Liver (tissue), 9 donors: ENCODE data around the gene LENG9. TPM values are rescaled to one million over a fixed set of nuclear protein-coding genes. Genes with fewer than 3 reads are reported as not detected.
A peak's percentile ranks its signal among the peaks of the same experiment; 100 is the strongest.

Source experiments
- DNase-seq: peaks from one replicate; pipeline ENCODE4 v3.0.0-alpha.2; 2017; ENCODE audit warnings: low spot score
- H3K27ac ChIP-seq, 2 donors: one replicate each; pipeline ENCODE4 v1.7.0; 2013; ENCODE audit warnings: inconsistent platforms in 2 of 2, low read length in 2 of 2, control low read depth in 1 of 2, low read depth in 1 of 2, mild to moderate bottlenecking in 1 of 2
- H3K27me3 ChIP-seq, 4 donors: one replicate each; pipeline versions ENCODE4 v1.6.1 to v1.7.0; 2013; ENCODE audit warnings: low read length in 3 of 4, inconsistent platforms in 1 of 4, mild to moderate bottlenecking in 1 of 4, moderate library complexity in 1 of 4; ENCODE audit not compliant: control insufficient read depth in 4 of 4, insufficient read depth in 4 of 4
- H3K36me3 ChIP-seq, 4 donors: one replicate each; pipeline versions ENCODE4 v1.6.1 to v1.7.0; 2013; ENCODE audit warnings: low read length in 3 of 4, mild to moderate bottlenecking in 3 of 4, low read depth in 1 of 4, moderate library complexity in 1 of 4; ENCODE audit not compliant: control insufficient read depth in 4 of 4, insufficient read depth in 3 of 4
- H3K4me1 ChIP-seq, 4 donors: one replicate each; pipeline versions ENCODE4 v1.6.1 to v1.7.0; 2013; ENCODE audit warnings: low read length in 3 of 4, mild to moderate bottlenecking in 3 of 4, moderate library complexity in 1 of 4; ENCODE audit not compliant: control insufficient read depth in 4 of 4, insufficient read depth in 4 of 4
- H3K4me3 ChIP-seq, 3 donors: one replicate each; pipeline versions ENCODE4 v1.6.1 to v1.7.0; 2013; ENCODE audit warnings: low read length in 3 of 3, control low read depth in 1 of 3, low read depth in 1 of 3, mild to moderate bottlenecking in 1 of 3
- H3K9ac ChIP-seq, 2 donors: one replicate each; pipeline ENCODE4 v1.7.0; 2013; ENCODE audit warnings: low read length in 2 of 2, mild to moderate bottlenecking in 2 of 2, moderate library complexity in 2 of 2, control low read depth in 1 of 2, low read depth in 1 of 2
- H3K9me3 ChIP-seq, 4 donors: one replicate each; pipeline versions ENCODE4 v1.6.1 to v1.7.0; 2013; ENCODE audit warnings: low read length in 3 of 4; ENCODE audit not compliant: control insufficient read depth in 4 of 4
- ATF3 ChIP-seq: IDR thresholded peaks from 2 replicates; pipeline ENCODE4 v1.6.1; 2016; ENCODE audit warnings: antibody characterized with exemption
- CTCF ChIP-seq: fragments of 150-350 bp; IDR thresholded peaks from 2 replicates; pipeline ENCODE4 v1.5.1; 2017; ENCODE audit warnings: improper control_type of control experiment, low read depth, low read length; ENCODE audit not compliant: missing input control
- EGR1 ChIP-seq, 2 donors: IDR thresholded peaks; 2 replicates each; pipeline ENCODE4 v1.6.1; 2016 to 2018; ENCODE audit warnings: antibody characterized with exemption in 2 of 2, low read depth in 2 of 2
- FOXA1 ChIP-seq: IDR thresholded peaks from 2 replicates; pipeline ENCODE4 v1.6.1; 2016; ENCODE audit warnings: antibody characterized with exemption
- FOXA2 ChIP-seq: IDR thresholded peaks from 2 replicates; pipeline ENCODE4 v1.6.1; 2016; ENCODE audit warnings: antibody characterized with exemption
- GABPA ChIP-seq, 2 donors: IDR thresholded peaks in 1 of 2; conservative IDR thresholded peaks in 1 of 2; 2 replicates each; pipeline ENCODE4 v1.6.1; 2016; ENCODE audit warnings: antibody characterized with exemption in 2 of 2, mild to moderate bottlenecking in 1 of 2, moderate library complexity in 1 of 2
- HNF4A ChIP-seq, 2 donors: conservative IDR thresholded peaks; 2 replicates each; pipeline ENCODE4 v1.6.1; 2016; ENCODE audit warnings: antibody characterized with exemption in 2 of 2, mild to moderate bottlenecking in 2 of 2
- HNF4G ChIP-seq: IDR thresholded peaks from 2 replicates; pipeline ENCODE4 v1.6.1; 2016; ENCODE audit warnings: antibody characterized with exemption
- JUND ChIP-seq, 2 donors: IDR thresholded peaks; 2 replicates each; pipeline ENCODE4 v1.6.1; 2016; ENCODE audit warnings: antibody characterized with exemption in 2 of 2
- MAX ChIP-seq: IDR thresholded peaks from 2 replicates; pipeline ENCODE4 v1.6.1; 2016; ENCODE audit warnings: antibody characterized with exemption
- NR2F2 ChIP-seq: IDR thresholded peaks from 2 replicates; pipeline ENCODE4 v1.6.1; 2016; ENCODE audit warnings: antibody characterized with exemption
- RAD21 ChIP-seq, 2 donors: IDR thresholded peaks; 2 replicates each; pipeline ENCODE4 v1.6.1; 2016; ENCODE audit warnings: antibody characterized with exemption in 2 of 2, mild to moderate bottlenecking in 2 of 2
- REST ChIP-seq: IDR thresholded peaks from 2 replicates; pipeline ENCODE4 v1.6.1; 2016; ENCODE audit warnings: antibody characterized with exemption, mild to moderate bottlenecking
- RXRA ChIP-seq, 2 donors: IDR thresholded peaks; 2 replicates each; pipeline ENCODE4 v1.6.1; 2017 to 2018; ENCODE audit warnings: antibody characterized with exemption in 2 of 2, mild to moderate bottlenecking in 1 of 2
- SP1 ChIP-seq: IDR thresholded peaks from 2 replicates; pipeline ENCODE4 v1.6.1; 2018; ENCODE audit warnings: antibody characterized with exemption, mild to moderate bottlenecking
- TAF1 ChIP-seq: conservative IDR thresholded peaks from 2 replicates; pipeline ENCODE4 v1.6.1; 2016; ENCODE audit warnings: antibody characterized with exemption, mild to moderate bottlenecking
- YY1 ChIP-seq: IDR thresholded peaks from 2 replicates; pipeline ENCODE4 v1.6.1; 2016; ENCODE audit warnings: antibody characterized with exemption, mild to moderate bottlenecking
- ZBTB33 ChIP-seq: IDR thresholded peaks from 2 replicates; pipeline ENCODE4 v1.6.1; 2016; ENCODE audit warnings: antibody characterized with exemption
- WGBS: extraction: QIAGEN DNeasy Blood & Tissue Kit; methylation state at CpG from one replicate; pipeline ENCODE4 v1.1.7; 2013; 5-methylcytosine and 5-hydroxymethylcytosine counted together
- polyA plus RNA-seq, 2 donors: library from polyadenylated mRNA; stranded (reverse) in 1 of 2; unstranded in 1 of 2; fragments of 200-250 nt in 1 of 2; fragments of >200 nt in 1 of 2; fragmentation: Nextera tagmentation in 1 of 2; extraction: Ambion mirVana in 1 of 2; gene quantifications; one replicate each; pipeline versions ENCODE4 v1.2.1 to v1.2.3, GENCODE V29; 2013 to 2015
- total RNA-seq, 2 donors: library from RNA; depleted of rRNA; stranded (reverse); fragments of >200 nt; gene quantifications; one replicate each; pipeline ENCODE4 v1.2.3, GENCODE V29; 2014
- donor health status: healthy.
- donor health status: healthy.
- donor health status: healthy.
- donor health status: healthy.
- donor health status: healthy.

Gene LENG9
- total and polyA plus RNA-seq, 4 donors = 0.19 to 6.9 (median 2.0) TPM

- TF ChIP-seq YY1 (no peak), RAD21 (IDR thresholded peaks at IDR 0.05) (no peak), EGR1 (IDR thresholded peaks at IDR 0.05; ENCODE audit: low read depth in 2 of 2) (no peak), SP1 (no peak), HNF4A (conservative IDR thresholded peaks at IDR 0.05) (no peak), TAF1 (no peak)
- no peak for DNase-seq
- Histone ChIP-seq H3K9me3 (no peaks in the 10 kb centered on the region), H3K36me3 (peaks cover 12 to 31% (median 28%) of the 10 kb centered on the region in 4 donors), H3K9ac (peak overlapping the region; percentile 64 to 98), H3K27ac (peak overlapping the region; percentile 93 to 99), H3K4me1 (peaks cover 3 to 29% (median 25%) of the 10 kb centered on the region in 4 donors), H3K4me3 (peak overlapping the region; percentile 77 to 99 (median 92)), H3K27me3 (no peaks in the 10 kb centered on the region)
- under 1% methylated on average over 21 of the region's 21 CpGs for WGBS
Measured at GRCh38 chr19:54449701-54450069, 13.9 kb downstream of the LENG9 start.

- H3K4me3 ChIP-seq = peak within 1 kb of the TSS; percentile 77 to 99 (median 92)
- H3K27me3 ChIP-seq = no peaks in the 10 kb centered on the region
- peaks cover 3 to 30% (median 25%) of the 10 kb centered on the region in 4 donors for H3K4me1 ChIP-seq
- WGBS = under 1% methylated on average over 96 of the region's 96 CpGs
- peak within 1 kb of the TSS; percentile 94 to 98 for H3K9ac ChIP-seq
- TF ChIP-seq CTCF = no peak
- peak; percentile 73 to 89 for TF ChIP-seq GABPA (IDR thresholded peaks at IDR 0.05 in 1 of 2, conservative IDR thresholded peaks at IDR 0.05 in 1 of 2)
- TF ChIP-seq FOXA1 = no peak
- TF ChIP-seq HNF4G = no peak
- no peak for TF ChIP-seq TAF1
- TF ChIP-seq ZBTB33 = no peak
- peak; percentile 81 for TF ChIP-seq REST
- peak; percentile 42 to 56 for TF ChIP-seq RXRA (IDR thresholded peaks at IDR 0.05)
- TF ChIP-seq SP1 = peak; percentile 80
- no peak for TF ChIP-seq ATF3
- no peak for TF ChIP-seq HNF4A (conservative IDR thresholded peaks at IDR 0.05)
- no peak for TF ChIP-seq MAX
- TF ChIP-seq EGR1 (IDR thresholded peaks at IDR 0.05; ENCODE audit: low read depth in 2 of 2) = peak; percentile 98 to 99
- no peak for TF ChIP-seq JUND (IDR thresholded peaks at IDR 0.05)
- peak; percentile 39 for TF ChIP-seq NR2F2
- TF ChIP-seq YY1 = peak; percentile 87
- TF ChIP-seq FOXA2 = no peak
- no peak for TF ChIP-seq RAD21 (IDR thresholded peaks at IDR 0.05)
- H3K27ac ChIP-seq = peak within 1 kb of the TSS; percentile 93 to 99
- no peaks in the 10 kb centered on the region for H3K9me3 ChIP-seq
- H3K36me3 ChIP-seq = peaks cover 7 to 24% (median 22%) of the 10 kb centered on the region in 4 donors
- DNase-seq = peak; percentile 97
Measured at GRCh38 chr19:54448774-54449700, 14.5 kb downstream of the LENG9 start, which contains the start of gene LENG8. LENG8 (plus strand) TSS chr19:54449199; CDS start chr19:54451345, 2,146 bp downstream.
